Skeletal muscle satellite cell (primary cell): ENCODE results near the gene DHX40. TPM values are rescaled to one million over a fixed set of nuclear protein-coding genes. Genes with fewer than 3 reads are reported as not detected.
A peak's percentile ranks its signal among the peaks of the same experiment; 100 is the strongest.
"Not testable (repeated sequence)": the region's sequence is repeated elsewhere in the genome, so short reads cannot be mapped to it uniquely, and the experiment has no call there.

Experiments used
- H3K27me3 ChIP-seq: 2 replicates; pipeline ENCODE4 v1.7.0; 2013; ENCODE audit warnings: low read length; ENCODE audit not compliant: control insufficient read depth, insufficient read depth
- H3K36me3 ChIP-seq: 2 replicates; pipeline ENCODE4 v1.7.0; 2013; ENCODE audit warnings: mild to moderate bottlenecking, control low read depth, low read length; ENCODE audit not compliant: insufficient read depth
- H3K4me1 ChIP-seq: 2 replicates; pipeline ENCODE4 v1.7.0; 2013; ENCODE audit warnings: low read length; ENCODE audit not compliant: control insufficient read depth, insufficient read depth
- H3K4me2 ChIP-seq: 2 replicates; pipeline ENCODE4 v1.7.0; 2013; ENCODE audit warnings: mild to moderate bottlenecking, low read length
- H3K4me3 ChIP-seq: 2 replicates; pipeline ENCODE4 v1.7.0; 2013; ENCODE audit warnings: low read length
- H3K9ac ChIP-seq: 2 replicates; pipeline ENCODE4 v1.7.0; 2013; ENCODE audit warnings: mild to moderate bottlenecking, low read depth, low read length, moderate library complexity
- H3K9me3 ChIP-seq: replicated peaks from 2 replicates; pipeline ENCODE4 v1.7.0; 2013; ENCODE audit warnings: mild to moderate bottlenecking, control low read depth, low read length
- total RNA-seq: library from RNA; depleted of rRNA; stranded (reverse); fragments of >200 nt; gene quantifications from 2 replicates; pipeline ENCODE4 v1.2.3, GENCODE V29; 2012; rRNA removed

Gene DHX40
- total RNA-seq: 37.1 and 42.1 TPM in 2 replicates

- Histone ChIP-seq H3K4me1 (peaks cover 9% of the 10 kb centered on the region), H3K36me3 (no peaks in the 10 kb centered on the region), H3K9me3 (no peaks in the 10 kb centered on the region), H3K9ac (peak within 1 kb of the TSS; percentile 87), H3K27me3 (no peaks in the 10 kb centered on the region), H3K4me3 (peak within 1 kb of the TSS; percentile 99), H3K4me2 (peak within 1 kb of the TSS; percentile 75)
Observed at GRCh38 chr17:59565171-59565958, at the start of gene DHX40. Gene DHX40, plus strand, starts transcription at chr17:59565610. Its CDS starts 62 bp downstream, at chr17:59565672.

DNA sequence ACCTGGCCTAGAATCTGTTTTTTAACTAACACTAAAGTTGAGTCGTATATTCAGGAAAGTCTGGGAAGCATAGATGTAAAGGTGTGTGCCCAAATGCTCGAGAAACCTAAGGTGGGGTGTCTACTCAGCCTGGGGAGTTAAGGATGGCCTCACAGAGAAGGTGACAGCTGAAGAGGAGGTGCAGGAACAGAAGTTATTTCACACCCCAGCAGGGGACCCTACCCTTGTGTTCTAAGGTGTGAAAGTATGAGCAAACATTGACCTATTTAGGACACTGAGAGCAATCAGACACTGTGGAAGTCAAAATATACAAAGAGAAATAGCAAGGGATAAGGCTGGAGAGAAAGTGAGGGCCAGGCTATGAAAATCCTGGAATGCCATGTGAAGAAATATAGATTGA is 49.0 kb upstream of the DHX40 start:
- H3K9ac ChIP-seq: no peak overlapping the region
- H3K27me3 ChIP-seq: no peaks in the 10 kb centered on the region
- no peaks in the 10 kb centered on the region for H3K9me3 ChIP-seq
- H3K36me3 ChIP-seq: no peaks in the 10 kb centered on the region
- no peaks in the 10 kb centered on the region for H3K4me1 ChIP-seq
- H3K4me2 ChIP-seq: no peak overlapping the region
- no peak overlapping the region for H3K4me3 ChIP-seq

DNA sequence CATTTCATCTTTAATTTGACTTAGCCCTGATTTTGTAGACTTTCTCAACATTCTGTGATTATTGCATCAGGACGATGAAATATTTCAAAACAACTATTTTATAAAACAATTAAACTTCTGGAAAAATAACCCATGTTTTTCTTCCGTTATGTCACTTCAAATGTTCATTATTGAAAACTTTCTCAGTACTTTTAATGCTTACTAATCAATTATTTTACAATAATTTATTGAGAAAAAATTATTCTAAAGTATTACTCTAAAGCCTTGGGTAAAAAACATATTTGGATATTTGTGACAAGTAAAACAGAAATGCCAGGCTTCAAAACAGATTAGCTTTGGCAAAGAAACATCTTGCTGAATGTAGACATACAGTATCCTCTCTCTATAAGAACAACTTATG is 46.3 kb upstream of the DHX40 start:
- H3K36me3 ChIP-seq: no peaks in the 10 kb centered on the region
- no peak overlapping the region for H3K4me3 ChIP-seq

DNA sequence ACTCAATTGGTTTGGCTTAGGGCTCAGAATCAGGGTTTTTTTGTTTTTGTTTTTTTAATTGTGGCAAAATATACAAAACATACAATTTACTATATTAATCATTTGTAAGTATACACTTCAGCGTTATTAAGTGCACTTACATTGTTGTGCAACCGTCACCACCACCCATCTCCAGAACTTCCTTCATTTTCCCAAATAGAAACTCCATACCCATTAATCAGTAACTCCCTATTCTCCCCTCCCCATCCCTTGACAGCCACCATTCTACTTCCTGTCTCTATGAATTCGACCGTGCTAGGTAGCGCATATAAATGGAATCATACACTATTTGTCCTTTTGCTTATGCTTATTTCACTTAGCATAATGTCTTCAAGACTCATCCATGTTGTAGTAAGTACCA is 45.2 kb upstream of the DHX40 start:
- H3K4me2 ChIP-seq: no peak overlapping the region
- H3K36me3 ChIP-seq: no peaks in the 10 kb centered on the region
- no peaks in the 10 kb centered on the region for H3K9me3 ChIP-seq
- peaks cover 2% of the 10 kb centered on the region for H3K27me3 ChIP-seq
- no peak overlapping the region for H3K4me3 ChIP-seq
- H3K9ac ChIP-seq: no peak overlapping the region
- no peaks in the 10 kb centered on the region for H3K4me1 ChIP-seq

More for the DNA sequence above, 46.3 kb upstream of the DHX40 start:
- Histone ChIP-seq H3K27me3 (no peaks in the 10 kb centered on the region), H3K9ac (no peak overlapping the region), H3K9me3 (no peaks in the 10 kb centered on the region), H3K4me2 (no peak overlapping the region), H3K4me1 (no peaks in the 10 kb centered on the region)

DNA sequence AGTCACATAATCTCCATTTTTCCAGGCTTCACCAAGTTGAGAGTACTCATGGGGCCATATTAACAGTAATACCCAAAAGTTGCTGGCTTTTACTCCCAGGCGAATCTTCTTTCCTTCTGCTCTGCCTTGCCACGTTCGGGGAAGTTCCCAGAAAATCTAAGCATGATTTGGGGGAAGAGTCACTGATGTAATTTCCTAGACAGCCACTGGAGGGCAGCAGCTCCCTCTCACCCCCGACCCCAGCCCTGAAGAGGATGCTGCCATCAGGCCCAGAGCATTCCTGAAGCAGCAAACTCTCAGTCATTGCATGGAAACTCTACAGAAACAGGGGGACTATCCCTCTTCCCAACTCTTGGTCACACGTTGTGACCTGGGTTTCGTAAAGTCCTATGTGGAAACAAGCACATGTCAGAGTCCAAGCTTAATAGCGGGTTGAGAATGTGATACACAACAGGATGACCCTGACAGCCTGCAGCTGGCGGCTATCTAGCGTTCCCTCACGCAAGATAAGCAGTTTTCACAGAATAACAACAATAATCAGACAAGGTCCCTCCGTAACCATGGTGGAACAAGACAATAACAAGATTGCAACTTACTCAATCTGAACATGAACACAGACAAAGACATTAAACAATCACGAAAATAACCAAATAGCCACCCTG is 43.8 kb upstream of the DHX40 start:
- Histone ChIP-seq H3K36me3 (no peaks in the 10 kb centered on the region), H3K9ac (no peak overlapping the region), H3K4me1 (no peaks in the 10 kb centered on the region), H3K4me2 (peak overlapping the region; percentile 43), H3K4me3 (no peak overlapping the region), H3K27me3 (peaks cover 11% of the 10 kb centered on the region), H3K9me3 (no peaks in the 10 kb centered on the region)

- H3K36me3 ChIP-seq, H3K9me3 ChIP-seq, H3K4me1 ChIP-seq, H3K4me3 ChIP-seq, H3K4me2 ChIP-seq, H3K9ac ChIP-seq: not testable (repeated sequence)
- H3K27me3 ChIP-seq: peaks cover 26% of the 10 kb centered on the region
Observed at GRCh38 chr17:59524930-59525329, 40.5 kb upstream of the DHX40 start.

DNA sequence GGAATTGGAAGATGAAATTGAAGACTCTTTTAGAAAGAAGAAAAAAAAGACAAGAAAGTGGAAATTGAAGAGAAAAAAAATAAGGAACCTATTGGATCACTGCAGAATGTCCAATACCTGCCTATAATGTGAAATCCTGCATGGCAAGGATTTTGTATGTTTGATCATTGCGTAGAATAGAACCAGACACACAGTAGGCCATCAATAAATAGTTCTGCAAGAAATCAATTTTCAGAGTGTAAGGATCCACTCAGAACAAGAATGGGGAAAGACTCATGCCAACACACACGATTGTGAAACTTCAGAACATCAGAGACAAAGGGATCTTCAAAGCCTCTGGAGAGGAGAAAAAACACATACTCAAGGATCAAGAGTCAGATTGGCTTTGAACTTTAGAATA is 39.7 kb upstream of the DHX40 start:
- no peak overlapping the region for H3K4me2 ChIP-seq
- no peak overlapping the region for H3K4me3 ChIP-seq
- H3K9me3 ChIP-seq: no peaks in the 10 kb centered on the region
- H3K9ac ChIP-seq: no peak overlapping the region
- no peaks in the 10 kb centered on the region for H3K36me3 ChIP-seq
- H3K4me1 ChIP-seq: no peaks in the 10 kb centered on the region
- peaks cover 29% of the 10 kb centered on the region for H3K27me3 ChIP-seq

GRCh38 chr17:59526451-59526850 is 39.0 kb upstream of the DHX40 start:
- Histone ChIP-seq H3K36me3 (no peaks in the 10 kb centered on the region), H3K9ac (no peak overlapping the region), H3K9me3 (no peaks in the 10 kb centered on the region), H3K4me3 (no peak overlapping the region), H3K4me1 (no peaks in the 10 kb centered on the region), H3K4me2 (no peak overlapping the region), H3K27me3 (peaks cover 35% of the 10 kb centered on the region)

DNA sequence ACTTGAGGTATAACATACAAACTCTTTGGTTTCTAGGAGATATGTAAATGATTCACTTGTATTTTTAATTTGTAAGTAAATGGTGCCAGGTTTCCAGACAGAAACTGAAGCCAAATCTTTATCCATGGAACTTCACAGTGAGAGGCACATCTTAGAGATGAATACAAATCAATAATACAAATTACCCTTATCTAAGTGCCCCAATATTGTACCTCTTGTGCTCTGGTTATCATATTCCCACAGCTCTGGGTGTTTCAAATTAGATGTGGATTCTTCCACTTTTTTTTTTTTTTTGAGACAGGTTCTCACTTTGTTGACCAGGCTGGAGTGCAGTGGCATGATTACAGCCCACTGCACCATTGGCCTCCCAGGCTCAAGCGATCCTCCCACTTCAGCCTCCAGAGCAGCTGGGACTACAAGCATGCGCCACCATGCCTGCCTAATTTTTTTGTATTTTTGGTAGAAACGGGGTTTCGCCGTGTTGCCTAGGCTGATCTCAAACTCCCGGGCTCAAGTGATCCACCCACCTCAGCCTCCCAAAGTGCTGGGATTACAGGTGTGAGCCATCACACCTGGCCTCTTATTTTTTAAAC is 38.0 kb upstream of the DHX40 start:
- no peak overlapping the region for H3K4me2 ChIP-seq
- no peak overlapping the region for H3K4me3 ChIP-seq
- H3K9me3 ChIP-seq: no peaks in the 10 kb centered on the region
- no peak overlapping the region for H3K9ac ChIP-seq
- no peaks in the 10 kb centered on the region for H3K36me3 ChIP-seq
- H3K4me1 ChIP-seq: no peaks in the 10 kb centered on the region
- H3K27me3 ChIP-seq: peaks cover 35% of the 10 kb centered on the region

DNA sequence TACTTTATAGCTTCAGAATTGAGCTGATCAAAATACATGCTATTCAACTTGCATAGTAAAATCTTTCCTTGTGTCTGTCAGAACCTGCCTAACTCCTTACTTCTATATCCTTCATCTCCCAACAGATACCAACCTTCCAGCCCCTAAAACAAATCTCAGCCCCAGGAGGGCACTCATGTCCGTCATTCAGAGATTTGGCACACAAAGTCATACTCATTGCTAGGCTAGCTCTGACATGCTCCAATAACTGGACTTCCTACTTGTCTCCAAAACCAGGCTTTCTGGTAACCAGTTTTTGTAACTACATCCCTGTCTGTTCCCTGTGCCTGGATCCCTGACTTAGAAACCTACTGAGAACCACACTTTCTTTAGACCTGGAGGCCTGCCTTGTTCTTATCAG is 37.5 kb upstream of the DHX40 start:
- H3K9me3 ChIP-seq: no peaks in the 10 kb centered on the region
- no peak overlapping the region for H3K4me2 ChIP-seq
- H3K4me3 ChIP-seq: no peak overlapping the region
- peaks cover 35% of the 10 kb centered on the region for H3K27me3 ChIP-seq
- H3K36me3 ChIP-seq: no peaks in the 10 kb centered on the region
- H3K4me1 ChIP-seq: no peaks in the 10 kb centered on the region
- H3K9ac ChIP-seq: no peak overlapping the region

DNA sequence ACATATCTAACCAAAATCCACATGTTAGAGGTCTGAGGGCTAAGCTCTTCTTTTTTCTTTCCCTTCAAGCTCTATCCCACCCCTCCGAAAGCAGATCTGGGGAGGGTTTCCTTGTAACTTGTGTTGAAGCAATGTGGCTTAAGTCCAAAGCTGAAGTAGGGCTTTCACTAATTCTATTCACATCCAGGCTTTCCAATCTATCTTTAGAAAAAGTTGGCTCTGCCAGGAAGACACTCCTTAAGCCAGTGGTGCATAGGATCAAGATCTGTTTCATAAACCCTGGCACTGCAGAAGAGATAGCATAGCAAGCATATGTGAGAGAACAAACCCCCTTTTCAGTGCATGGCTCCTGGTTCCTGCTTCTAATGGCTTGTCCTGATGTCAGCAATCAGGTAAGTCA is 34.9 kb upstream of the DHX40 start:
- Histone ChIP-seq H3K9me3 (no peaks in the 10 kb centered on the region), H3K27me3 (peaks cover 38% of the 10 kb centered on the region), H3K4me2 (no peak overlapping the region), H3K4me3 (no peak overlapping the region), H3K9ac (no peak overlapping the region), H3K4me1 (no peaks in the 10 kb centered on the region), H3K36me3 (no peaks in the 10 kb centered on the region)
